ENCODE measurements around the gene ENAM.
A peak's percentile ranks its signal among the peaks of the same experiment; 100 is the strongest.
"Not testable (repeated sequence)": the region's sequence is repeated elsewhere in the genome, so short reads cannot be mapped to it uniquely, and the experiment has no call there.

Gene ENAM

GRCh38 chr4:70691661-70692060 lies 63.1 kb downstream of the ENAM start:
- no peaks in the 10 kb centered on the region for H3K9me3 ChIP-seq
- H3K36me3 ChIP-seq: peaks cover 11% of the 10 kb centered on the region; the same call in 1 of the 2 replicates
- TF ChIP-seq Cebpa-rat (IDR thresholded peaks at IDR 0.05): no peak
- H3K9ac ChIP-seq: no peak overlapping the region
- H3K27me3 ChIP-seq: no peaks in the 10 kb centered on the region
- H3K27ac ChIP-seq: no peak overlapping the region
- H3K4me2 ChIP-seq: peak overlapping the region; percentile 89
- H3K4me1 ChIP-seq: peaks cover 44% of the 10 kb centered on the region
- peaks cover 52% of the 10 kb centered on the region for H4K20me1 ChIP-seq
- no peak overlapping the region for H3K4me3 ChIP-seq

- Histone ChIP-seq H3K36me3 (peaks cover 11% of the 10 kb centered on the region; the same call in 1 of the 2 replicates), H4K20me1 (peaks cover 42% of the 10 kb centered on the region), H3K4me1 (peaks cover 27% of the 10 kb centered on the region)
- not testable (repeated sequence) for H3K27me3 ChIP-seq, H3K4me3 ChIP-seq, H3K27ac ChIP-seq, H3K4me2 ChIP-seq, H3K9me3 ChIP-seq, H3K9ac ChIP-seq
Observed at GRCh38 chr4:70694633-70695032, 66.1 kb downstream of the ENAM start.
